Measurements from ENCODE around the gene SLC26A1.

DNA sequence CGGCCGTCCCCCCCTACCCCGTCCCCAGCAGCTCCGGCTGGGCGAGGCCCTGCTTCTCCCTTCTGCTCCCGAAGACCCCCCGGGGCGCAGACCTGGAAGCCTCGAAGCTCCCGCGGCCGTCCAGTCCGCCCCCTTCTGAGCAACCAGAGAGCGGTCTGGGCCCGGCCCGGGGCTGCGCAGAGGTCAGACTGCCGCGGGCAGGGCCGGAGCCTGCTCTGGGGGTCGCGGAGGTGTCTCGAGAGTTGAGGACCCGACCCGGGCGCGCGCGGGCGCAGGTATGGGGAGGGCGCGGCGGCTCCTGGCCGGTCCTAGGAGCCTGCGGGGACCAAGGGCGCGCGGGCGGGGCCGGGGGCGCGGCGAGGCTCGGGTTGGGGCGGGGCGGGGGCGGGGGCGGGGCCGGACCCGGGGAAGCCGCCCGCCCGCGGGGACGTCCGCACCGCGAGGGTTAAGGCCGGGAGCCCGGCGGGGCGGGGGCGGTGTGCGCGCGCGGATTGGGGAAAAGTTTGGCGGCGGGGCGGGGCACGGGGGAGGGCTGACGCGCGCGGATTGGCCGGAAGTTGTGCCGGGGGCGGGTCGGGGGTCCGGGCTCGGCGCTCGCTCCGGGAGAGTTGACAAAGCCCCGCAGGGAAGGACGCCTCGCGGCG lies 17.9 kb upstream of the SLC26A1 start, which contains the start of gene FGFRL1:
- TF ChIP-seq POLR2A (IDR thresholded peaks at IDR 0.05; ENCODE audit: low read depth, low read length) (no peak), POLR2AphosphoS5 (IDR thresholded peaks at IDR 0.05; ENCODE audit: low read depth, low read length) (no peak), TAF1 (IDR thresholded peaks at IDR 0.05; ENCODE audit: borderline replicate concordance, low read depth, low read length) (no peak)
